HUDEP-2 (cell line): ENCODE results near the gene OR52K2.
"Not testable (repeated sequence)": the region's sequence is repeated elsewhere in the genome, so short reads cannot be mapped to it uniquely, and the experiment has no call there.

Experiments used
- DNase-seq, 76 experiments: peaks; one replicate each; lab custom pipeline; 2025; ENCODE audit not compliant: unreplicated experiment in 76 of 76; lab: John Stamatoyannopoulos, UW

The OR52K2 gene

GRCh38 chr11:4448995-4449394 lies at the start of gene OR52K2:
TSS of gene OR52K2 (plus strand) at chr11:4449295. CDS start at chr11:4449340, 45 bp downstream.
- DNase-seq, result no peak

GRCh38 chr11:4406206-4406605 lies 42.9 kb upstream of the OR52K2 start:
- not testable (repeated sequence) for DNase-seq

GRCh38 chr11:4416306-4416705 lies 32.8 kb upstream of the OR52K2 start:
- DNase-seq, result no peak

GRCh38 chr11:4416816-4417215 lies 32.3 kb upstream of the OR52K2 start:
- DNase-seq, result no peak

GRCh38 chr11:4418403-4418802 lies 30.7 kb upstream of the OR52K2 start:
- DNase-seq, result no peak

GRCh38 chr11:4430051-4430450 lies 19.0 kb upstream of the OR52K2 start:
- no peak for DNase-seq

- no peak for DNase-seq
Measured at GRCh38 chr11:4433856-4434255, 15.2 kb upstream of the OR52K2 start.

- no peak for DNase-seq
Measured at GRCh38 chr11:4436411-4436810, 12.7 kb upstream of the OR52K2 start.

- no peak for DNase-seq
Measured at GRCh38 chr11:4441515-4441914, 7.6 kb upstream of the OR52K2 start.

- DNase-seq, result no peak
Measured at GRCh38 chr11:4443232-4443891, 5.7 kb upstream of the OR52K2 start.

- DNase-seq, result no peak
Measured at GRCh38 chr11:4453118-4453517, 4.0 kb downstream of the OR52K2 start.

GRCh38 chr11:4454021-4454420 lies 4.9 kb downstream of the OR52K2 start:
- no peak for DNase-seq

GRCh38 chr11:4455419-4455818 lies 6.3 kb downstream of the OR52K2 start:
- no peak for DNase-seq

GRCh38 chr11:4459500-4459899 lies 10.4 kb downstream of the OR52K2 start:
- DNase-seq, result no peak

GRCh38 chr11:4460151-4460550 lies 11.1 kb downstream of the OR52K2 start:
- no peak for DNase-seq

GRCh38 chr11:4464216-4465159 lies 15.4 kb downstream of the OR52K2 start:
- DNase-seq, result no peak

- DNase-seq, result no peak
Measured at GRCh38 chr11:4465407-4465806, 16.3 kb downstream of the OR52K2 start.

GRCh38 chr11:4466131-4466870 lies 17.2 kb downstream of the OR52K2 start:
- no peak for DNase-seq

- no peak for DNase-seq
Measured at GRCh38 chr11:4466871-4467442, 17.9 kb downstream of the OR52K2 start.

GRCh38 chr11:4467811-4468606 lies 18.9 kb downstream of the OR52K2 start:
- DNase-seq, result no peak
